ENCODE results near the gene DUX4. TPM values are rescaled to one million over a fixed set of nuclear protein-coding genes. Genes with fewer than 3 reads are reported as not detected.
"Not testable (repeated sequence)": the region's sequence is repeated elsewhere in the genome, so short reads cannot be mapped to it uniquely, and the experiment has no call there.

Gene DUX4
- 1.2 TPM for total RNA-seq (ENCODE audit: unreplicated experiment)
- long read RNA-seq, result 0 reads

DNA sequence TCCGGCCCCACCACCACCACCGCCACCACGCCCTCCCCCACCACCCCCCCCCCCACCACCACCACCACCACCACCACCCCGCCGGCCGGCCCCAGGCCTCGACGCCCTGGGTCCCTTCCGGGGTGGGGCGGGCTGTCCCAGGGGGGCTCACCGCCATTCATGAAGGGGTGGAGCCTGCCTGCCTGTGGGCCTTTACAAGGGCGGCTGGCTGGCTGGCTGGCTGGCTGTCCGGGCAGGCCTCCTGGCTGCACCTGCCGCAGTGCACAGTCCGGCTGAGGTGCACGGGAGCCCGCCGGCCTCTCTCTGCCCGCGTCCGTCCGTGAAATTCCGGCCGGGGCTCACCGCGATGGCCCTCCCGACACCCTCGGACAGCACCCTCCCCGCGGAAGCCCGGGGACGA lies at the start of gene DUX4:
DUX4 (plus strand) TSS at position 347 of the 400 bp plus-strand sequence; CDS start at position 347, 0 bp downstream.
- not testable (repeated sequence) for H3K4me3 Mint-ChIP-seq (ENCODE audit: unreplicated experiment)

DNA sequence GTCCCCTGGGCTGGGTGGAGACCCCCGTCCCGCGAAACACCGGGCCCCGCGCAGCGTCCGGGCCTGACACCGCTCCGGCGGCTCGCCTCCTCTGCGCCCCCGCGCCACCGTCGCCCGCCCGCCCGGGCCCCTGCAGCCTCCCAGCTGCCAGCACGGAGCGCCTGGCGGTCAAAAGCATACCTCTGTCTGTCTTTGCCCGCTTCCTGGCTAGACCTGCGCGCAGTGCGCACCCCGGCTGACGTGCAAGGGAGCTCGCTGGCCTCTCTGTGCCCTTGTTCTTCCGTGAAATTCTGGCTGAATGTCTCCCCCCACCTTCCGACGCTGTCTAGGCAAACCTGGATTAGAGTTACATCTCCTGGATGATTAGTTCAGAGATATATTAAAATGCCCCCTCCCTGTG lies 1.9 kb downstream of the DUX4 start:
- H3K36me3 Mint-ChIP-seq (ENCODE audit: unreplicated experiment); H3K4me1 Mint-ChIP-seq (ENCODE audit: low read depth, unreplicated experiment); H3K27me3 Mint-ChIP-seq (ENCODE audit: unreplicated experiment); H3K9me3 Mint-ChIP-seq (ENCODE audit: unreplicated experiment); H3K27ac Mint-ChIP-seq (ENCODE audit: unreplicated experiment); H3K4me3 Mint-ChIP-seq (ENCODE audit: unreplicated experiment): not testable (repeated sequence)
- DNase-seq, result peak; percentile 15

More for the DNA sequence above, at the start of gene DUX4:
- H3K9me3 Mint-ChIP-seq (ENCODE audit: unreplicated experiment); H3K4me1 Mint-ChIP-seq (ENCODE audit: low read depth, unreplicated experiment); H3K27me3 Mint-ChIP-seq (ENCODE audit: unreplicated experiment); H3K27ac Mint-ChIP-seq (ENCODE audit: unreplicated experiment); H3K36me3 Mint-ChIP-seq (ENCODE audit: unreplicated experiment); DNase-seq: not testable (repeated sequence)

DNA sequence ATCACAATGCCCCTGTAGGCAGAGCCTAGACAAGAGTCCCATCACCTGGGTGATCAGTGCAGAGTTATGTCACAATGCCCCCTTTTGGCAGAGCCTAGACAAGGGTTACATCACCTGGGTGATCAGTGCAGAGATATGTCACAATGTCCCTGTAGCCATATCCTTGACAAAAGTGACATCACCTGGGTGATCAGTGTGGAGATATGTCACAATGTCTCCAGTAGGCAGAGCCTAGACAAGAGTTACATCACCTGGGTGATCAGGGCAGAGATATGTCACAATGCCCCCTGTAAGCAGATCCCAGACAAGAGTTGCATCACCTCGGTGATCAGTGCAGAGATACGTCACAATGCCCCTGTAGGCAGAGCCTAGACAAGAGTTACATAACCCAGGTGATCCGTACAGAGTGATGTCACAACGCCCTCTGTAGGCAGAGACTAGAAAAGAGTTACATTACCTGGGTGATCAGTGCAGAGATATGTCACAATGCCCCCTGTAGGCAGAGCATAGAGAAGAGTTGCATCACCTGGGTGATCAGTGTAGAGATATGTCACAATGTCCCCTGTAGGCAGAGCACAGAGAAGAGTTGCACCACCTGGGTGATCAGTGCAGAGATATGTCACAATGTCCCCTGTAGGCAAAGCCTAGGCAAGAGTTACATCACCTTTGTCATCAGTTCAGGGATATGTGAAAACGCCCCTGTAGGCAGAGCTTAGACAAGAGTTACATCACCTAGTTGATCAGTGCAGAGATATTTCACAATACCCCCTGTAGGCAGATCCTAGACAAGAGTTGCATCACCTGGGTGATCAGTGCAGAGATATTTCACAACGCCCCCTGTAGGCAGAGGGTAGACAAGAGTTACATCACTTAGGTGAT lies 4.4 kb downstream of the DUX4 start:
- not testable (repeated sequence) for H3K27ac Mint-ChIP-seq (ENCODE audit: unreplicated experiment); H3K4me1 Mint-ChIP-seq (ENCODE audit: low read depth, unreplicated experiment); DNase-seq; H3K9me3 Mint-ChIP-seq (ENCODE audit: unreplicated experiment); H3K4me3 Mint-ChIP-seq (ENCODE audit: unreplicated experiment); H3K27me3 Mint-ChIP-seq (ENCODE audit: unreplicated experiment); H3K36me3 Mint-ChIP-seq (ENCODE audit: unreplicated experiment)

DNA sequence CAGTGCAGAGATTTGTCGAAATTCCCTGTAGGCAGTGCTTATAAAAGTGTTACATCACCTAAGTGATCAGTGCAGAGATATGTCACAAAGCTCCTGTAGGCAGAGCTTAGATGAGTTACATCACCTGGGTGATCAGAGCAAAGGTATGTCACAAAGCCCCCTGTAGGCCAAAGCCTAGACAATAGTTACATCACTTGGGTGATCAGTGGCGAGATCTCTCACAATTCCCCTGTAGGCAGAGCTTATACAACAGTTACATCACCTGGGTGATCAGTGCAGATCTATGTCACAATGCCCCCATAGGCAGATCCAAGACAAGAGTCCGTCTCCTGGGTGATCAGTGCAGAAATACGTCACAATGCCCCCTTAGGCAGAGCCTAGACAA lies 5.0 kb downstream of the DUX4 start:
- H3K27me3 Mint-ChIP-seq (ENCODE audit: unreplicated experiment); H3K36me3 Mint-ChIP-seq (ENCODE audit: unreplicated experiment); H3K4me3 Mint-ChIP-seq (ENCODE audit: unreplicated experiment); H3K27ac Mint-ChIP-seq (ENCODE audit: unreplicated experiment); H3K9me3 Mint-ChIP-seq (ENCODE audit: unreplicated experiment); H3K4me1 Mint-ChIP-seq (ENCODE audit: low read depth, unreplicated experiment); DNase-seq: not testable (repeated sequence)

DNA sequence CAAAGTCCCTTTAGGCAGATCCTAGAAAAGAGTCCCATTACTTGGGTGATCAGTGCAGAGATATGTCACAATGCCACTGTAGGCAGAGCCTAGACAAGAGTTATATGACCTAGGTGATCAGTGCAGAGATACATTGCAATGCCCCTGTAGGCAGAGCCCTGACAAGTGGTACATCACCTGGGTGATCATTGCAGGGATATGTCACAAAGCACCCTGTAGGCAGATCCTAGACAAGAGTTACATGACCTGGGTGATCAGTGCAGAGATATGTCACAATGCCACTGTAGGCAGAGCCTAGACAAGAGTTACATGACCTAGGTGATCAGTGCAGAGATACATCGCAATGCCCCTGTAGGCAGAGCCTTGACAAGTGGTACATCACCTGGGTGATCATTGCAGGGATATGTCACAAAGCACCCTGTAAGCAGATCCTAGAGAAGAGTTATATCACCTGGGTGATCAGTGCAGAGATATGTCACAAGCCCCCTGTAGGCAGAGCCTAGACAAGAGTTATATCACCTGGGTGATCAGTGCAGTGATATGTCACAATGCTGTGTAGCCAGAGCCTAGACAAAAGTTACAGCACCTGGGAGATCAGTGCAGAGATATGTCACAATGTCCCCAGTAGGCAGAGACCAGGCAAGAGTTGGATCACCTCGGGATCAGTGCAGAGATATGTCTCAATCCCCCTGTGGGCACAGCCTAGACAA lies 5.6 kb downstream of the DUX4 start:
- H3K27ac Mint-ChIP-seq (ENCODE audit: unreplicated experiment); H3K36me3 Mint-ChIP-seq (ENCODE audit: unreplicated experiment); H3K27me3 Mint-ChIP-seq (ENCODE audit: unreplicated experiment); DNase-seq; H3K9me3 Mint-ChIP-seq (ENCODE audit: unreplicated experiment); H3K4me1 Mint-ChIP-seq (ENCODE audit: low read depth, unreplicated experiment); H3K4me3 Mint-ChIP-seq (ENCODE audit: unreplicated experiment): not testable (repeated sequence)

DNA sequence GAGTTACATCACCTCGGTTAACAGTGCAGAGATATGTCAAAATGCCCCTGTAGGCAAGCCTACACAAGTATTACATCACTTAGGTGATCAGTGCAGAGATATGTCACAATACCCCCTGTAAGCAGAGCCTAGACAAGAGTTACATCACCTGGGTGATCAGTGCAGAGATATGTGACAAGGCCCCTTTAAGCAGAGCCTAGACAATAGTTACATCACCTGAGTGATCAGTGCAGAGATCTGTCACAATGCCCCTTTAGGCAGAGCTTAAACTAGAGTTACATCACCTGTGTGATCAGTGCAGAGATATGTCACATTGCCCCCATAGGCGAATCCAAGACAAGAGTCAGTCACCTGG lies 6.1 kb downstream of the DUX4 start:
- not testable (repeated sequence) for H3K4me1 Mint-ChIP-seq (ENCODE audit: low read depth, unreplicated experiment); DNase-seq; H3K4me3 Mint-ChIP-seq (ENCODE audit: unreplicated experiment); H3K27me3 Mint-ChIP-seq (ENCODE audit: unreplicated experiment); H3K27ac Mint-ChIP-seq (ENCODE audit: unreplicated experiment); H3K36me3 Mint-ChIP-seq (ENCODE audit: unreplicated experiment); H3K9me3 Mint-ChIP-seq (ENCODE audit: unreplicated experiment)

DNA sequence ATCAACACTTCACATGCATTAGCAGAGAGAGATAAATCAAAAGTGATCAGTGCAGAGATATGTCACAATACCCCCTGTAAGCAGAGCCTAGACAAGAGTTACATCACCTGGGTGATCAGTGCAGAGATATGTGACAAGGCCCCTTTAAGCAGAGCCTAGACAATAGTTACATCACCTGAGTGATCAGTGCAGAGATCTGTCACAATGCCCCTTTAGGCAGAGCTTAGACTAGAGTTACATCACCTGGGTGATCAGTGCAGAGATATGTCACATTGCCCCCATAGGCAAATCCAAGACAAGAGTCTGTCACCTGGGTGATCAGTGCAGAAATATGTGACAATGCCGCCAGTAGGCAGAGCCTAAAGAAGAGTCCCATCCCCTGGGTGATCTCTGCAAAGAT lies 7.4 kb downstream of the DUX4 start:
- H3K9me3 Mint-ChIP-seq (ENCODE audit: unreplicated experiment); H3K4me3 Mint-ChIP-seq (ENCODE audit: unreplicated experiment); H3K4me1 Mint-ChIP-seq (ENCODE audit: low read depth, unreplicated experiment); H3K27me3 Mint-ChIP-seq (ENCODE audit: unreplicated experiment); DNase-seq; H3K36me3 Mint-ChIP-seq (ENCODE audit: unreplicated experiment); H3K27ac Mint-ChIP-seq (ENCODE audit: unreplicated experiment): not testable (repeated sequence)

DNA sequence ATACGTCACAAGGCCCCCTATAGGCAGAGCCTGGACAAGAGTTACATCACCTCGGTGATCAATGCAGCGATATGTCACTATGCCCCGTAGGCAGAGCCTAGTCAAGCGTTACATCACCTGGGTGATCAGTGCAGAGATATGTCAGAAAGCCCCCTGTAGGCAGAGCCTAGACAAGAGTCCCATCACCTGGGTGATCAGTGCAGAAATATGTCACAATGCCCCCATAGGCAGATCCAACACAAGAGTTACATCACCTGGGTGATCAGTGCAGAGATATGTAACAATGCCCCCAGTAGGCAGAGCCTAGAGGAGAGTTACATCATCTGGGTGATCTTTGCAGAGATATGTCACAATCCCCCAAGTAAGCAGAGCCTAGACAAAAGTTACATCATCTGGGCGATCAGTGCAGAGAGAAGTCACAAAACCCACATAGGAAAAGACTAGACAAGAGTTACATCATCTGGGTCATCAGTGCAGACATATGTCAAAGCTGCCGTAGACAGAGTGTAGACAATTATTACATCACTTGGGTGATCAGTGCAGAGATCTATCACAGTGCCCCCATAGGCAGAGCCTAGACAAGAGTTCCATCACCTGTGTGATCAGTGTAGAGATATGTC lies 8.0 kb downstream of the DUX4 start:
- H3K4me1 Mint-ChIP-seq (ENCODE audit: low read depth, unreplicated experiment); H3K36me3 Mint-ChIP-seq (ENCODE audit: unreplicated experiment); H3K9me3 Mint-ChIP-seq (ENCODE audit: unreplicated experiment); DNase-seq; H3K4me3 Mint-ChIP-seq (ENCODE audit: unreplicated experiment); H3K27me3 Mint-ChIP-seq (ENCODE audit: unreplicated experiment); H3K27ac Mint-ChIP-seq (ENCODE audit: unreplicated experiment): not testable (repeated sequence)

DNA sequence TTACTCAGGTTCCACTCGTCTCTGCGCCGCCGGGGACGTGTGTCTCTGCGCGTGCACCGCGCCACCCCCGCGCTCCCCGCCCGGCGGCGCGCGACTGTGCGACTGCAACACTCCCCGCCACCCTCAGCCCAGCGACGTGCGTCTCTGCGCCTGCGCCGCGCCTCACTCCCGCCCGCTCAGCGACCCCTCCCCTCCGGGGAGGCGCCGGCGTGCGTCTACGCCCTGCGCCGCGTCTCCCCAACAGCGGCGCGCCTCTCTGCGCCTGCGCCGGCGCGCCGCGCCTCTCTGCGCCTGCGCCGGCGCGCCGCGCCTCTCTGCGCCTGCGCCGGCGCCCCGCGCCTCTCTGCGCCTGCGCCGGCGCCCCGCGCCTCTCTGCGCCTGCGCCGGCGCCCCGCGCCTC lies 29.9 kb downstream of the DUX4 start:
- not testable (repeated sequence) for H3K27ac Mint-ChIP-seq (ENCODE audit: unreplicated experiment); DNase-seq; H3K4me3 Mint-ChIP-seq (ENCODE audit: unreplicated experiment)

More for the DNA sequence above, 29.9 kb downstream of the DUX4 start:
- H3K4me1 Mint-ChIP-seq (ENCODE audit: low read depth, unreplicated experiment); H3K9me3 Mint-ChIP-seq (ENCODE audit: unreplicated experiment); H3K36me3 Mint-ChIP-seq (ENCODE audit: unreplicated experiment); H3K27me3 Mint-ChIP-seq (ENCODE audit: unreplicated experiment): not testable (repeated sequence)

Other genes with a start within 250 kb of the DUX4 start
- 46.0 TPM for gene FRG1, start 232.9 kb upstream of the DUX4 start, total RNA-seq (ENCODE audit: unreplicated experiment)
- gene FRG2, start 146.5 kb upstream of the DUX4 start, total RNA-seq (ENCODE audit: unreplicated experiment), result not detected
- gene DBET, start 109.3 kb upstream of the DUX4 start, total RNA-seq (ENCODE audit: unreplicated experiment), result 1.4 TPM